ENCODE measurements around the gene EEF1AKMT4.

Gene EEF1AKMT4

GRCh38 chr3:184305577-184305976 lies 56.1 kb downstream of the EEF1AKMT4 start:
- DNase-seq = no peak

GRCh38 chr3:184306341-184306972 lies 57.0 kb downstream of the EEF1AKMT4 start:
- no peak for DNase-seq

GRCh38 chr3:184307915-184308314 lies 58.4 kb downstream of the EEF1AKMT4 start:
- no peak for DNase-seq
